NB4 (cell line): Measurements from ENCODE around the gene POFUT2.

Experiments used
- DNase-seq: peaks from one replicate; pipeline ENCODE4 v3.0.0; 2010; ENCODE audit warnings: low read depth
- H3K4me3 ChIP-seq: one replicate; pipeline ENCODE4 v1.5.1; 2011; ENCODE audit warnings: mild to moderate bottlenecking, low read depth, low read length, moderate library complexity
- CTCF ChIP-seq: IDR thresholded peaks from one replicate; pipeline ENCODE4 v1.5.1; 2012; ENCODE audit warnings: low read depth, low read length
- MAX ChIP-seq: IDR thresholded peaks from 2 replicates; pipeline ENCODE4 v1.6.1; 2011; ENCODE audit warnings: low read depth, low read length
- MYC ChIP-seq: IDR thresholded peaks from 2 replicates; pipeline ENCODE4 v1.6.1; 2011; ENCODE audit warnings: low read depth, low read length
- POLR2A ChIP-seq: IDR thresholded peaks from 2 replicates; pipeline ENCODE4 v1.6.1; 2011; ENCODE audit warnings: mild to moderate bottlenecking; ENCODE audit not compliant: insufficient read length; ENCODE audit errors: extremely low read depth

Gene POFUT2

GRCh38 chr21:45262616-45263015, 25.1 kb downstream of the POFUT2 start:
- TF ChIP-seq MAX (no peak), MYC (no peak)
- no peak for DNase-seq
- no peak overlapping the region for H3K4me3 ChIP-seq

GRCh38 chr21:45262041-45262581, 25.6 kb downstream of the POFUT2 start:
- H3K4me3 ChIP-seq, result no peak overlapping the region
- no peak for TF ChIP-seq CTCF
- TF ChIP-seq MAX, result no peak
- no peak for TF ChIP-seq MYC
- no peak for TF ChIP-seq POLR2A

GRCh38 chr21:45261093-45261492, 26.6 kb downstream of the POFUT2 start:
- DNase-seq, result no peak
- no peak for TF ChIP-seq MYC
- no peak for TF ChIP-seq CTCF
- no peak for TF ChIP-seq POLR2A
- TF ChIP-seq MAX, result no peak
- no peak overlapping the region for H3K4me3 ChIP-seq

More at GRCh38 chr21:45262041-45262581, 25.6 kb downstream of the POFUT2 start:
- no peak for DNase-seq

GRCh38 chr21:45260191-45260825, 27.4 kb downstream of the POFUT2 start:
- no peak for DNase-seq
- TF ChIP-seq MYC, result no peak
- TF ChIP-seq POLR2A, result no peak
- no peak for TF ChIP-seq CTCF
- TF ChIP-seq MAX, result no peak
- no peak overlapping the region for H3K4me3 ChIP-seq

- no peak for TF ChIP-seq MYC
- no peak for TF ChIP-seq CTCF
- TF ChIP-seq POLR2A, result no peak
- TF ChIP-seq MAX, result no peak
- DNase-seq, result no peak
- no peak overlapping the region for H3K4me3 ChIP-seq
Measured at GRCh38 chr21:45259206-45259840, 28.4 kb downstream of the POFUT2 start.

- H3K4me3 ChIP-seq, result no peak overlapping the region
- TF ChIP-seq CTCF, result no peak
- TF ChIP-seq MYC, result no peak
- no peak for TF ChIP-seq POLR2A
- TF ChIP-seq MAX, result no peak
- no peak for DNase-seq
Measured at GRCh38 chr21:45258466-45258865, 29.2 kb downstream of the POFUT2 start.
